Activated T-cell treated with anti-CD3 and anti-CD28 coated beads, Interleukin-2, amount 50 U/mL, for 48 hours (primary cell): ENCODE measurements around the gene ITPR2.
A peak's percentile ranks its signal among the peaks of the same experiment; 100 is the strongest.
"Not testable (repeated sequence)": the region's sequence is repeated elsewhere in the genome, so short reads cannot be mapped to it uniquely, and the experiment has no call there.

ENCODE experiments used
- DNase-seq, 2 experiments: peaks; one replicate each; pipeline ENCODE4 v3.0.0-alpha.2; 2020

Gene ITPR2

GRCh38 chr12:26327975-26328644 lies 504.9 kb downstream of the ITPR2 start:
- no peak for DNase-seq

DNA sequence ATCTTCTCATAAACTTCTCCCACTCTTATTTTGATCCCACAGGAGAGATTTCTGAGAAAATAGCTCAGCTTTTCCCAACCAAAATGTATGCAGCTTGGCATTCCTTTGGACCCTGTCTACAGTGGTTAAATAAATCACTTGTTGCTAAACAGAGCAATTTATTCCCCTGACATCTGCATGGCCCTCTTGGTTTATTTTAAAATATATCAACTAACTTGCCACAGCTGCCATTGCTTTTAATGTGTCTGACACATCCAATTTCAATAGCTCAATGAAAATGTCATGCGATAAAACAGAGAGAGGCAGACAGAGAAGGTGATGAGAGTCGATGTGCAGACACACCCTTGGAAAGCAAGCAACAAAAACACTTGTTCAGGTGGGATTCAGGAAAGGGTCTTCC lies 509.3 kb downstream of the ITPR2 start:
- no peak for DNase-seq

DNA sequence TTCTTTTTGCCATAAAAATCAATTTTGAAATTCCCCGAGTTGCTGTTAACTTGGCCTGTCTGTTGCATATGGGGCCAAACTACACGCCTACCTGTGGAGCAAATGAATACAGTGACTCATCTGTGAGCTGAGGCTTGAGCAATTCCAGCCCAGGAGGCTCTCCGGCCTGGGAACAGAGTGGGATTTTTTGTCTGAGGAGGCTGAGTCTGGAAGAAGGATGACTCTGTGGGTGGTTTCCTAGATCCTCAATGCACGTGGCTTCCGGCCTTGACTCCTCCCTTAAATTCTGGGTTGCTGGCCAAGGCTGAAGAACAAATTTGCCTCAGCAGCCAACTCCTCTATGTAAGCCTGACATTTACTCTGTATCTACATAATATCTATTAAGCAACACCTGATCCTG lies 513.5 kb downstream of the ITPR2 start:
- DNase-seq = no peak

DNA sequence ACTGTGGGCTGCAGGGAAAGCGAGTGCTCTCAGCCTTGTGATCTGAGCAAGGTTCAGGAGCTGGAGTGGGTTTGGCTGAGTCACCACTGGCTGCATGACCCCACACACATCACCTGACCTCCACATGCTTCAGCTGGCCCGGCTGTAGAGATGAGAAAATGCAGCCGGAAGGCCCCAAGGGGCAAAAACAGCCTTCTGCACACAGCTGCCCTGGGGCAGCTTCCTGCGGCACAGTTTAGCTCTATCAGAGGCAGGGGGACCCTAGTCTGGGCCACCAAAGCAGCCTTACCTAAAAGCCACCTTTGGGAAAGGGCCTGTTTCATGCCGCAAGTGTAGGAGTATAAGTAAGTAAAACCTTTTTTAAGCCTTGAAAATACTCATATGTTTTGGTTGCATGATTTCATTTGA lies 514.3 kb downstream of the ITPR2 start:
- DNase-seq = no peak

DNA sequence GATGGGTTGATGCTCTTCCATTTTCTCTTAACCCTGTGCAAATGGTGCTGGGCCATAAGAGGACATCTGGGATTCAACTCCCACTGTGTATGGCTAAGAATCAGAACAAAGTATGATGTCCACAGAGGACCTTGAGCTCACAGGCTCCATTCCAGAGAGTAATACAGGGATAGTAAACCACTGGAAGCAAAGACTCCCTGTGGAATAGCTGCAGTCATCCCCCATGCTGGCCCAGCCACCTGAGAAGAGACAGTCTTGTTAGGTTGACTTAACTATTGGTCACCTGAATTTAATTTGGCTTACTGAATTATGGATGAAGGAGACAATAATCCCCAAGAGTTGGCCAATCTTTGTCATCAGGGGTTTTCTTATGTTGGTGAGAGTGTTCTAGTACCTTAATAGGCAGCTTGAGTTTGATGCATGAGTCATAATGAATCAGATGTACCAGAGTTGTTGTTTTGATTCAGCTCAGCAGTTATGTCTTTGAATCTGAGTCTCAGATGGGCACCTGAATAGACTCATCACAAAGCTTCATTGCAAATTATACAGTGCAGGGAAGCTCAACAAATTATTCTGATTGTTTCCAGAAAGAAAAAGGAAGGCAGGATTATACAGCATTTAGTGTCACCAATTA lies 514.9 kb downstream of the ITPR2 start:
- DNase-seq = no peak

- not testable (repeated sequence) for DNase-seq
These were observed 518.9 kb downstream of the ITPR2 start for GRCh38 chr12:26314103-26314502.

DNA sequence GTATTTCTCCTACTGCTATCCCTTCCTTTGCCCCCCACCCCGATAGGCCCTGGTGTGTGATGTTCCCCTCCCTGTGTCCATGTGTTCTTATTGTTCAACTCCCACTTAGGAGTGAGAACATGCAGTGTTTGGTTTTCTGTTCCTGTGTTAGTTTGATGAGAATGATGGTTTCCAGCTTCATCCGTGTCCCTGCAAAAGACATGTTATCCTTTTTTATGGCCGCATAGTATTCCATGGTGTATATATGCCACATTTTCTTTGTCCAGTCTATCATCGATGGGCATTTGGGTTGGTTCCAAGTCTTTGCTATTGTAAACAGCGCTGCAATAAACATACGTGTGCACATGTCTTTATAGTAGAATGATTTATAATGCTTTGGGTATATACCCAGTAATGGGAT lies 522.5 kb downstream of the ITPR2 start:
- not testable (repeated sequence) for DNase-seq

- no peak for DNase-seq
These were observed 523.4 kb downstream of the ITPR2 start for GRCh38 chr12:26309634-26310033.

GRCh38 chr12:26304273-26304672 lies 528.7 kb downstream of the ITPR2 start:
- DNase-seq = no peak

DNA sequence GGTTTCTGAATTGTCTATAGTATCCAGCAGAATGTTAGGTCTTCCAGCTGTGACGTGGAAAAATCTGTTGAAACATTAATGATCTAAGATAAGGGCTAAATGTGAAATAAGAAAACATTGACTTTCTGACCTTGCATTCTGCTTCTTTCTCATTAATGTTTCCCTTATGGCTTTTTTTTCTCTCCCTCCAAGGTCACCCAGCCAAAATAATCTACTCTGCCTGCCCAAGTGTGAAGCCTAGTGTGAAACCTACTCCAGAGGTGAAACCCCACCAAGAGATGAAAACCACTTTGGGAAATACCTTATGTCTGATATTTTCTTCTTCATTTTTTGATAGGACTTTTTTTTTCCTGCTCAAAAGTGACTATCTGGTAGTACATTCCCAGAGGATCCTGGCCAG lies 529.6 kb downstream of the ITPR2 start:
- DNase-seq = no peak

DNA sequence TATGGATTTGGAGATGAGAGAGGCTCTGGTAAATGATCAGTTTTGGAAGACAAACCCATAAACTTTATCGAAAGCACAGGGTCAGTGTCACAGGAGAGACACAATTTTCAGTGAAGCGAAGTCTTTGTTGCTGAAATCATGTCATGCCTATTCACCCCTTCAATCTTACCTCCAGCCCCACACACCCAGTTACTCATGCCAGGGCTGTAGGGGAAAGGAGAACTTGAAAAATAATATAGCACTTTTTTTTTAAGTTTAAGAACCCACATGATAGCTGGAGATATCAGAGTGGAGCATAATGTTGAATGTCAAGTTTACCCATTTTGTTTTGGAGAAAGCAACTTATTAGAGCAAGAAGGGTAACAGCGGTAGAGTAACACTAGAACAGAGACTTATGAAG lies 530.2 kb downstream of the ITPR2 start:
- no peak for DNase-seq

- no peak for DNase-seq
These were observed 533.2 kb downstream of the ITPR2 start for GRCh38 chr12:26299751-26300150.

DNA sequence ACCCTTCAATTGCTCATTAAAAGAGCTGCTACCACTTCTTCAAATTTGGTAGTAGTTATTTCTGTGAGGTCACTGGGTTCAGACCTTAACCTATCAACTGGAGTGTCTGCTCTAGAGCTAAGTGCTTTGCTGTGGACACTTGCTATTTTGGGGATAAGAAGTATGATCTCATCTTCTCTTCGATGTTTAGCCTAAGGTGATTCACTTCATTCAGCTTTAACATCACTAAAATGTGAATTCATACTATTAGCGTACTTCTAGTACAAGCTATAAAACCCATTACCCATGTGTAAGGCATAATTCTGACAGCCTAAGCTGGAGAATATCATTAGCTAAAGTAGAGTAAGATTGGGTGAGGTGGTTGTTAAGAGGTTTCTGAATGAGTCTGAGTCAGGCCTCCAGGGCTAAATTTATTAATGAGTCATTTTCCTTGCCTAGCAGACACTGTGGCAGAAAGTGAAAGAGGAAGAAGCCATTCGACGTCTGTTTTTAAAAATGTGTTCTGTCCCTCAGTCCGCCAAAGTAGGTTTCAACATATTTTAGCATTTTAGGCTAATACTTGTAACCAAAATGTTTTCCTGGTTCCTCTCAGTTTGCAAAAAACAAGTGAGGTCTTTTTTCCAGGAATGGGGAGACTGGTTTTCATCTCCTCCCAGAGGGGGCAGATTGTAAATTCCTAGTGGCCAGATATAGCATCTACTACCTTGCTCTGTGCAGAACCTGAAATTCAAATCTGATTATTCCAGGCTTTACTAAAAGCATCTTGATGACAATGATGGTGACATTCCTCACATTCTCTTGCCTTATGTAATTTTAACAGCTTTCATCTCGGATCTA lies 534.0 kb downstream of the ITPR2 start:
- no peak for DNase-seq

- peak; percentile 25 to 27 for DNase-seq
These were observed 535.5 kb downstream of the ITPR2 start for GRCh38 chr12:26297396-26298070.

GRCh38 chr12:26295001-26295400 lies 538.0 kb downstream of the ITPR2 start:
- DNase-seq = no peak

GRCh38 chr12:26293612-26294011 lies 539.4 kb downstream of the ITPR2 start:
- DNase-seq = no peak

- DNase-seq = no peak
These were observed 540.4 kb downstream of the ITPR2 start for GRCh38 chr12:26292596-26292995.

- DNase-seq = no peak
These were observed 542.4 kb downstream of the ITPR2 start for GRCh38 chr12:26290565-26290964.

- DNase-seq = no peak
These were observed 545.2 kb downstream of the ITPR2 start for GRCh38 chr12:26287671-26288381.
